GM12892 (cell line): Measurements from ENCODE around the gene STK32B.
"Not testable (repeated sequence)": the region's sequence is repeated elsewhere in the genome, so short reads cannot be mapped to it uniquely, and the experiment has no call there.

Source experiments
- DNase-seq: peaks from one replicate; pipeline ENCODE4 v3.0.0; 2011; ENCODE audit not compliant: insufficient read length
- FAIRE-seq: peaks from 2 replicates; lab custom pipeline; 2011; peaks lifted over from hg19 to GRCh38; lab: Jason Lieb, UNC
- POLR2A ChIP-seq: IDR thresholded peaks from 2 replicates; pipeline ENCODE4 v1.6.1; 2011; ENCODE audit warnings: low read depth, low read length, control low read depth
- POLR2AphosphoS5 ChIP-seq: IDR thresholded peaks from 2 replicates; pipeline ENCODE4 v1.6.1; 2011; ENCODE audit warnings: low read depth, low read length, control low read depth
- TAF1 ChIP-seq: IDR thresholded peaks from 2 replicates; pipeline ENCODE4 v1.6.1; 2011; ENCODE audit warnings: low read depth, mild to moderate bottlenecking, control low read depth, low read length, borderline replicate concordance

STK32B gene

GRCh38 chr4:5278213-5278612 is 226.9 kb downstream of the STK32B start:
- FAIRE-seq (no peak), DNase-seq (no peak)
- TF ChIP-seq TAF1, result no peak
- no peak for TF ChIP-seq POLR2AphosphoS5
- TF ChIP-seq POLR2A, result no peak

DNA sequence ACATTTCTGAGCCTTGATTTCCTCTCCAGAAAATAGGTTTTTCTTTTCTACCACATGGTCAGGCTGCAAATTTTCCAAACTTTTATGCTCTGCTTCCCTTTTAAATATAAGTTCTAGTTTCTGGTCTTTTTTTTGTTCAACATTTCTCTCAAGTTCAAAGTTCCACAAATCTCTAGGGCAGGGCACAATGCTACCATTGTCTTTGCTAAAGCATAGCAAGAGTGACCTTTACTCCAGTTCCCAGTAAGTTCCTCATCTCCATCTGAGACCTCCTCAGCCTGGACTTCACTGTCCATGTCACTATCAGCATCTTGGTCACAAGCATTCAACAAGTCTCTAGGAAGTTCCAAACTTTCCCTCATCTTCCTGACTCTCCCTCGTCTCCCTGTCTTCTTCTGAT is 228.8 kb downstream of the STK32B start:
- DNase-seq, FAIRE-seq: not testable (repeated sequence)

DNA sequence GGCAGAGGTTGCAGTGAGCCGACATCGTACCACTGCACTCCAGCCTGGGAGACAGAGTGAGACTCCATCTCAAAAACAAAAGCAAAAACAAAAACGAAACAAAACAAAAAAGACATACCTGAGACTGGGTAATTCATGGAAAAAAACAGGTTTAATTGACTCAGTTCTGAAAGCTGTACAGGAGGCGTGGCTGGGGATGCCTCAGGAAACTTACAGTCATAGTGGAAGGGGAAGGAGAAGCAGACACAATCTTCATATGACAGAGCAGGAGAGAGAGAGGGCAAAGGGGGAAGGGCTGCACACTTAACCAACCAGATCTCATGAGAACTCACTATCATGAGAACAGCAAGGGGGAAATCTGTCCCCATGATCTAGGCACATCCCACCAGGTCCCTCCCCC is 229.5 kb downstream of the STK32B start:
- FAIRE-seq, result peak; percentile 57
- no peak for DNase-seq
- no peak for TF ChIP-seq POLR2A
- no peak for TF ChIP-seq TAF1
- no peak for TF ChIP-seq POLR2AphosphoS5

GRCh38 chr4:5283837-5284236 is 232.6 kb downstream of the STK32B start:
- DNase-seq (no peak), FAIRE-seq (no peak)
- TF ChIP-seq POLR2A (no peak), TAF1 (no peak), POLR2AphosphoS5 (no peak)

- TF ChIP-seq POLR2A (no peak), TAF1 (no peak), POLR2AphosphoS5 (no peak)
- FAIRE-seq (peak; percentile 46), DNase-seq (no peak)
Observed at GRCh38 chr4:5284517-5284916, 233.2 kb downstream of the STK32B start.

DNA sequence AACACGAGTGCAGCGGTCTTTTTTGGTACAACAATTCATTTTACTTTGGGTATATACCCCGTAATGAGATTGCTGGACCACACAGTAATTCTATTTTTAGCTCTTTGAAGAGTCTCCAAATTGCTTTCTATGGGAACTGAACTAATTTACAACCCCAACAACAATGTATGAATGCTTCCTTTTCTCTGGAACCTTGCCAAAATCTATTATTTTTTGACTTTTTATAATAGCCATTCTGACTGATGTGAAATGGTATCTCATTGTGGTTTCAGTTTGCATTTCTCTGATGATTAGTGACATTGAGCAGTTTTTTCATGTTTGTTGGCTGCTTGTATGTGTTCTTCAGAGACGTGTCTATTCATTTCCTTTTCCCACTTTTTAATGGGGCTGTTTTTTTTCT is 240.8 kb downstream of the STK32B start:
- no peak for TF ChIP-seq POLR2A
- no peak for TF ChIP-seq POLR2AphosphoS5
- no peak for TF ChIP-seq TAF1
- DNase-seq (no peak), FAIRE-seq (peak; percentile 30)

GRCh38 chr4:5298000-5298787 is 246.9 kb downstream of the STK32B start:
- DNase-seq, FAIRE-seq: not testable (repeated sequence)

- no peak for TF ChIP-seq POLR2AphosphoS5
- TF ChIP-seq POLR2A, result no peak
- no peak for FAIRE-seq
- no peak for DNase-seq
Observed at GRCh38 chr4:5300283-5300682, 249.0 kb downstream of the STK32B start.

- DNase-seq, result no peak
- FAIRE-seq, result no peak
- TF ChIP-seq POLR2A (no peak), TAF1 (no peak), POLR2AphosphoS5 (no peak)
Observed at GRCh38 chr4:5307928-5308327, 256.6 kb downstream of the STK32B start.

GRCh38 chr4:5322321-5322720 is 271.0 kb downstream of the STK32B start:
- DNase-seq (no peak), FAIRE-seq (no peak)
- TF ChIP-seq TAF1 (no peak), POLR2AphosphoS5 (no peak), POLR2A (no peak)

- no peak for FAIRE-seq
- TF ChIP-seq POLR2AphosphoS5, result no peak
- no peak for TF ChIP-seq TAF1
- TF ChIP-seq POLR2A, result no peak
- DNase-seq, result no peak
Observed at GRCh38 chr4:5330339-5330989, 279.2 kb downstream of the STK32B start.

DNA sequence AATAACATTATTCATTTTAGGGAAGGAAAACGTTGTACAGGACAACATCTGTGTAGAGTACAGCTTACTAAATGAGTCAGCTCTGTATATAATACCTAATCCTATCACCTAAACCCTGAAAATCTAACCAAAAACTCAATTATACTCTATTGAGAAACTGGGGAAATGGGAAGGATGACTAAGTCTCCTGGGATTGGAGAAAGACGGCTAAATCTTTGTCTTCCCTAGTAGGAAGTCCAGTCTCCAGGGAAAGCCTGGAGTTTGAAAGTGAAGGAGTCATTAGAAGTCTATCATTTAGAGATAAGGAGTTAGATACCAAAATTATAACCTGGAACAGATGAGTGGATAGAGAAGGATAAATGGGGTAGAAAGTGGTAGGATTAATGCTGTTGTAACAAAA is 286.5 kb downstream of the STK32B start:
- no peak for DNase-seq
- TF ChIP-seq POLR2A (no peak), TAF1 (no peak), POLR2AphosphoS5 (no peak)
- no peak for FAIRE-seq

DNA sequence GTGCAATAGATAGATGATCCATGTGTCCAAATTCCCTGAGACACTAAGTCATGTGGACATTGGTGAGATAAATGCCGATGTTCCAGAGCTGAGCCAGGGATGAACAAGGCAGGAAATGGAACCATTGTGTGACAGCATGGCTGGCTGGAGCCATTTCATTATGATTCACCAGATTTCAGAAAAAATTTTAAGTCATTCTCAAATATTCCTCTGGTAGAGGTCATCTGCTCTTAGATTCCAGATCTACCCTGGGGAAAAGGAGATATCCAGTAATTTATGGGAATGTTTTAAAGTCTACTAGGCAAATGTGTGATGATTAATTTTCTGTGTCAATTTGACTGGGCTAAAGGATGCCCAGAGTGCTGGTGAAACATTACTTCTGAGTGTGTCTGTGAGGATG is 287.3 kb downstream of the STK32B start:
- DNase-seq (no peak), FAIRE-seq (no peak)
- no peak for TF ChIP-seq TAF1
- TF ChIP-seq POLR2AphosphoS5, result no peak
- TF ChIP-seq POLR2A, result no peak
